ENCODE results near the gene EFNB1. TPM values are rescaled to one million over a fixed set of nuclear protein-coding genes. Genes with fewer than 3 reads are reported as not detected.

Gene EFNB1
- polyA plus RNA-seq, 2 donors, result 22.2 to 24.0 TPM

Other genes starting within 250 kb of the EFNB1 start
- under 1 TPM; 0.75 to 0.86 TPM for gene STARD8, start 181.4 kb upstream of the EFNB1 start, polyA plus RNA-seq